Measurements from ENCODE around the gene ANKRD23.

The ANKRD23 gene

DNA sequence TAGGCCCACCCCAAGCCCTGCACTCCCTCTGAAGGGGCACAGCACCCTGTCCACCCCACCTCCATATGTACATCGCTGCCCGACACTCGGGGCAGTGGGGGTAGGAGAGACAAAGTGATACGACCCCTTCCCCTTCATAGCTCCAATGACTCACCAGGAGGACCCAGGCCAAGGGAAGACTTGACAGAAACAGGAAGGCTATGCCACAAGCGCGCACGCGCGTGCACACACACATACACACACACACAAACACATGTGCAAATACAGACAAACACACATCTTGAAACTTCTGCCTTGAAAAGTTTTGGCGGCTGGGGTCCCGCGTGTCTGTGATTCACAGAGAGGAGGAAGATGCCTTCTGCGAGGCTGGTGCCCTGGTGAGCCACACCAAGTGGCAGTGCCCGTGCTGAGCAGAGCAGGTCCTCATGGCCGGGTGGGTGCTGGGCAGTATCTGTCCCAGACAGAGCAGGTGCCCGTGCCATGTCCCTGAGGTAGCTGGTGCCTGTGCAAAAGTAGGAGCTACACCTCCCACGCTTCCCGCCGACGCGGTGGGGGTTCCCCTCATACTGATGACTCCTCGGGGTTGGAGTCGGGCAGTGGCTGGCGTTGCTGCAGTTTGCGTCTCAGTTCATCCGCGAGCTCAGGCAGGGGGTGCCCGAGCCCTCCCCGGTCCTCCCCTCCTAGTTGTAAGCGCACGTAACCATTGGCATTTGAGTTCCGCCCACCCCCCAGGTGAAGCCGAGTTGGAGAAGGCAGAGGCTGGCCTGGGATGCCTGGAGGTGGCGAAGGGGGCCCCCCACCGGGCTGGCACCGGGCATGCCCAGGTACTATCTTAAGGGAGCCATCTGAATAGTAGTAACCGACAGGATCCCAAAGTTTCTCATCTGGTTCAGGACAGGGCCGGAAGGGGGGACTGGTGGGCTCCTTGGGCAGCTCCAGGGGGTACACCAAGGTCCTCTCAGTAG lies 16.5 kb upstream of the ANKRD23 start:
- peaks cover 54% of the 10 kb centered on the region for H3K36me3 ChIP-seq (ENCODE audit: control insufficient read depth, insufficient read depth, low read length)

DNA sequence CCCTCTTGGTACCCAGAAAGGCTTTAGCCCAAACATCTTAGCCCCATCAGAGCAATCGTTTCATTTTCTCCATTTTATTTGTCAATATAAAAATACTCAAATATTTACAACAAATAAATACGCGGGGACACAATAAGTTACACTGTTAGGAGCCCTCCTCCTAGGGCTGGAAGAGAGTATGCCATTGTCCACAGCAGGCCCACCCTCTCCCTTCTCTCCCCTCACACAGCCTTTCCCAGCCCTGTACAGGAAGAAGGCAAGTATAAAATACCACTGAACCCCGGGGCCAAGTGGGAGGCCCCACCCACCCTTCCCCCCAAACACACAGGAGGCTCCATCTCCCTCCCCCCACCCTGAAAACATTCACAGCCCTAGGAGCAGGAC lies 15.9 kb upstream of the ANKRD23 start:
- 83 to 100% methylated on average over 1 to 2 of the region's 4 CpGs for WGBS, 2 experiments (ENCODE audit: insufficient coverage in 2 of 2)
- Histone ChIP-seq H3K27ac (ENCODE audit: low read depth, low read length, severe bottlenecking) (peak overlapping the region; percentile 59), H3K36me3 (ENCODE audit: control insufficient read depth, insufficient read depth, low read length) (peaks cover 48% of the 10 kb centered on the region)

More for the DNA sequence above, 16.5 kb upstream of the ANKRD23 start:
- Histone ChIP-seq H3K4me3 (ENCODE audit: extremely low read depth, insufficient read depth, low read length, poor library complexity, severe bottlenecking) (no peak overlapping the region), H3K4me1 (ENCODE audit: control insufficient read depth, insufficient read depth, low read length, poor library complexity, severe bottlenecking) (peaks cover 18% of the 10 kb centered on the region), H3K9me3 (ENCODE audit: control insufficient read depth, low read length) (no peaks in the 10 kb centered on the region), H3K27ac (ENCODE audit: low read depth, low read length, severe bottlenecking) (no peak overlapping the region)
- 94 to 98% methylated on average over 27 to 34 of the region's 38 CpGs for WGBS, 2 experiments (ENCODE audit: insufficient coverage in 2 of 2)

GRCh38 chr2:96859099-96859649 lies 15.4 kb upstream of the ANKRD23 start:
- Histone ChIP-seq H3K4me3 (ENCODE audit: extremely low read depth, insufficient read depth, low read length, poor library complexity, severe bottlenecking) (peak overlapping the region; percentile 35), H3K9me3 (ENCODE audit: control insufficient read depth, low read length) (no peaks in the 10 kb centered on the region), H3K27ac (ENCODE audit: low read depth, low read length, severe bottlenecking) (peak overlapping the region; percentile 59), H3K36me3 (ENCODE audit: control insufficient read depth, insufficient read depth, low read length) (peaks cover 45% of the 10 kb centered on the region), H3K4me1 (ENCODE audit: control insufficient read depth, insufficient read depth, low read length, poor library complexity, severe bottlenecking) (peaks cover 18% of the 10 kb centered on the region)
- 59 to 77% methylated on average over 7 to 9 of the region's 11 CpGs for WGBS, 2 experiments (ENCODE audit: insufficient coverage in 2 of 2)

More for the DNA sequence above, 15.9 kb upstream of the ANKRD23 start:
- Histone ChIP-seq H3K4me3 (ENCODE audit: extremely low read depth, insufficient read depth, low read length, poor library complexity, severe bottlenecking) (no peak overlapping the region), H3K4me1 (ENCODE audit: control insufficient read depth, insufficient read depth, low read length, poor library complexity, severe bottlenecking) (peaks cover 18% of the 10 kb centered on the region), H3K9me3 (ENCODE audit: control insufficient read depth, low read length) (no peaks in the 10 kb centered on the region)

- peaks cover 18% of the 10 kb centered on the region for H3K4me1 ChIP-seq (ENCODE audit: control insufficient read depth, insufficient read depth, low read length, poor library complexity, severe bottlenecking)
- peak within 1 kb of the TSS; percentile 64 for H3K4me3 ChIP-seq (ENCODE audit: extremely low read depth, insufficient read depth, low read length, poor library complexity, severe bottlenecking)
- H3K36me3 ChIP-seq (ENCODE audit: control insufficient read depth, insufficient read depth, low read length), result peaks cover 33% of the 10 kb centered on the region
- H3K9me3 ChIP-seq (ENCODE audit: control insufficient read depth, low read length), result no peaks in the 10 kb centered on the region
- H3K27ac ChIP-seq (ENCODE audit: low read depth, low read length, severe bottlenecking), result peak within 1 kb of the TSS; percentile 59
- WGBS, 2 experiments (ENCODE audit: insufficient coverage in 2 of 2), result 0 to 1% methylated on average over 65 to 73 of the region's 81 CpGs
Observed at GRCh38 chr2:96857667-96858372, 14.0 kb upstream of the ANKRD23 start, which contains the start of gene ANKRD39. Gene ANKRD39, minus strand, starts transcription at chr2:96858016. Its CDS starts 29 bp downstream, at chr2:96857987.

- Histone ChIP-seq H3K27ac (ENCODE audit: low read depth, low read length, severe bottlenecking) (peak overlapping the region; percentile 29), H3K36me3 (ENCODE audit: control insufficient read depth, insufficient read depth, low read length) (peaks cover 26% of the 10 kb centered on the region), H3K4me1 (ENCODE audit: control insufficient read depth, insufficient read depth, low read length, poor library complexity, severe bottlenecking) (peaks cover 18% of the 10 kb centered on the region), H3K4me3 (ENCODE audit: extremely low read depth, insufficient read depth, low read length, poor library complexity, severe bottlenecking) (peak overlapping the region; percentile 64), H3K9me3 (ENCODE audit: control insufficient read depth, low read length) (no peaks in the 10 kb centered on the region)
- WGBS, 2 experiments (ENCODE audit: insufficient coverage in 2 of 2), result 30 to 32% methylated on average over 27 of the region's 27 CpGs
Observed at GRCh38 chr2:96856776-96857666, 13.2 kb upstream of the ANKRD23 start.

GRCh38 chr2:96853321-96853720 lies 9.5 kb upstream of the ANKRD23 start:
- no peak overlapping the region for H3K4me3 ChIP-seq (ENCODE audit: extremely low read depth, insufficient read depth, low read length, poor library complexity, severe bottlenecking)
- H3K4me1 ChIP-seq (ENCODE audit: control insufficient read depth, insufficient read depth, low read length, poor library complexity, severe bottlenecking), result no peaks in the 10 kb centered on the region
- WGBS, 2 experiments (ENCODE audit: insufficient coverage in 2 of 2), result 97 to 99% methylated on average over 13 to 15 of the region's 15 CpGs
- peaks cover 31% of the 10 kb centered on the region for H3K36me3 ChIP-seq (ENCODE audit: control insufficient read depth, insufficient read depth, low read length)
- H3K9me3 ChIP-seq (ENCODE audit: control insufficient read depth, low read length), result no peaks in the 10 kb centered on the region
- H3K27ac ChIP-seq (ENCODE audit: low read depth, low read length, severe bottlenecking), result no peak overlapping the region

DNA sequence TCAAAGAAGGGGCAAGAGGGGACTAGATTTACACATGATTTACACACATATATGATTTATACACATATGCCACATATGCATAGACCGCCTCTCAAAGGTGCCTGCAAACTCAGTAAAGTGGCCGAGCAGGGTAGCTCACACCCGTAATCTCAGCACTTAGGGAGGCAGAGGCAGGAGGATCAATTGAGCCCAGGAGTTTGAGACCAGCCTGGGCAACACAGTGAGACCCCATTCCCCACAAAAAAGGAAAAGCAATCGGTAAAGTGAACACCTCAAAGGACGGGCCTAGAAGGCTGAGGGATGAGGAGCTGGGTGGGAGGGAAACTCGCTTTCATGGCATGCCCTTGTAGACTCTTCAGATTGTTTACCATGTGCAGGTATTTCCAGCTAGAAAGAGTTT lies 8.8 kb upstream of the ANKRD23 start:
- peaks cover 38% of the 10 kb centered on the region for H3K36me3 ChIP-seq (ENCODE audit: control insufficient read depth, insufficient read depth, low read length)
- no peaks in the 10 kb centered on the region for H3K9me3 ChIP-seq (ENCODE audit: control insufficient read depth, low read length)
- H3K27ac ChIP-seq (ENCODE audit: low read depth, low read length, severe bottlenecking), result no peak overlapping the region
- no peaks in the 10 kb centered on the region for H3K4me1 ChIP-seq (ENCODE audit: control insufficient read depth, insufficient read depth, low read length, poor library complexity, severe bottlenecking)
- 96 to 99% methylated on average over 3 to 6 of the region's 6 CpGs for WGBS, 2 experiments (ENCODE audit: insufficient coverage in 2 of 2)
- H3K4me3 ChIP-seq (ENCODE audit: extremely low read depth, insufficient read depth, low read length, poor library complexity, severe bottlenecking), result no peak overlapping the region

GRCh38 chr2:96848264-96848663 lies 4.4 kb upstream of the ANKRD23 start:
- Histone ChIP-seq H3K36me3 (ENCODE audit: control insufficient read depth, insufficient read depth, low read length) (peaks cover 41% of the 10 kb centered on the region), H3K4me3 (ENCODE audit: extremely low read depth, insufficient read depth, low read length, poor library complexity, severe bottlenecking) (no peak overlapping the region), H3K9me3 (ENCODE audit: control insufficient read depth, low read length) (no peaks in the 10 kb centered on the region), H3K4me1 (ENCODE audit: control insufficient read depth, insufficient read depth, low read length, poor library complexity, severe bottlenecking) (no peaks in the 10 kb centered on the region), H3K27ac (ENCODE audit: low read depth, low read length, severe bottlenecking) (no peak overlapping the region)
- WGBS, 2 experiments (ENCODE audit: insufficient coverage in 2 of 2), result 92 to 100% methylated on average over 4 to 7 of the region's 9 CpGs

DNA sequence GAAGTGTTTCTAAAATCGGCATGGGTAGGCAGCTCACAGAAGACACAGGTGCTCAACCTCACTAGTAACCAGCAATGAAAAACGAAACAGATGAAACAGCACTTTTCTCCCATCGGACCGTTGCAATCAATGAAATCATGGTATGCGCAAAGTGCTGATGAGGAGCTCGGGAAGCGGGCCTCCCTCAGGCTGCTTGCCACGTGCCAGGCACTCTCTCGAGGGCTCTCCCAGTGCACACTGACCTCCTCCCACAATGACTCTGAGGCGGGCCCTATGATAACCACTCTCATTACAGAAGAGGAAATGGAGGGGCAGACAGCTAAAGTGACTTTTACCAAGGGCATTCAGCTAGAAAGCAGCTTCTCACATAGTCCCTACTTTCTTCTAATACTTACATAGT lies 3.8 kb upstream of the ANKRD23 start:
- no peak overlapping the region for H3K4me3 ChIP-seq (ENCODE audit: extremely low read depth, insufficient read depth, low read length, poor library complexity, severe bottlenecking)
- no peak overlapping the region for H3K27ac ChIP-seq (ENCODE audit: low read depth, low read length, severe bottlenecking)
- WGBS, 2 experiments (ENCODE audit: insufficient coverage in 2 of 2), result 92 to 95% methylated on average over 5 to 6 of the region's 10 CpGs
- no peaks in the 10 kb centered on the region for H3K4me1 ChIP-seq (ENCODE audit: control insufficient read depth, insufficient read depth, low read length, poor library complexity, severe bottlenecking)
- H3K9me3 ChIP-seq (ENCODE audit: control insufficient read depth, low read length), result no peaks in the 10 kb centered on the region
- H3K36me3 ChIP-seq (ENCODE audit: control insufficient read depth, insufficient read depth, low read length), result peaks cover 41% of the 10 kb centered on the region

DNA sequence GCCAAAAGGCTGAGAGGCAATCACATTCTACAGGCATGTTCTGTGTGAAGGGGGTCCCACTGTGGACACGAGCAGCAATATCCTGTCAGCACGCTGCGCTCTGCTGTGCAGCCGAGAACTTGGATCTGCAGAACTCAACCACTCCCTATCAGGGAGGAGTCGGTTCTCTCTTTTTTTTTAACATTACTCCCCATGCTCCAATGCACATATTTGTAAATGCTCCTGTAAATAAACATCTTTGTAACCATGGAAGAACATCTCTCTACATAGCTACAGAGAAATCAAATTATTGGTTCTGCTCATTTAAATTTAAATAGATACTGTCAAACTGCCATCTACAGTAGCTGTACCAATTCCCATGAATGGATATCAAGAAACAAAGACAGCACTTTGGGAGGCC lies 3.0 kb upstream of the ANKRD23 start:
- WGBS, 2 experiments (ENCODE audit: insufficient coverage in 2 of 2), result 93 to 95% methylated on average over 4 to 5 of the region's 5 CpGs
- H3K36me3 ChIP-seq (ENCODE audit: control insufficient read depth, insufficient read depth, low read length), result peaks cover 38% of the 10 kb centered on the region
- no peak overlapping the region for H3K4me3 ChIP-seq (ENCODE audit: extremely low read depth, insufficient read depth, low read length, poor library complexity, severe bottlenecking)
- H3K27ac ChIP-seq (ENCODE audit: low read depth, low read length, severe bottlenecking), result no peak overlapping the region
- H3K9me3 ChIP-seq (ENCODE audit: control insufficient read depth, low read length), result no peaks in the 10 kb centered on the region
- H3K4me1 ChIP-seq (ENCODE audit: control insufficient read depth, insufficient read depth, low read length, poor library complexity, severe bottlenecking), result no peaks in the 10 kb centered on the region
